Activated CD4-positive, alpha-beta T cell treated with anti-CD3 and anti-CD28 coated beads for 36 hours (primary cell): Measurements from ENCODE around the gene LARP4B. TPM values are rescaled to one million over a fixed set of nuclear protein-coding genes. Genes with fewer than 3 reads are reported as not detected.
"Not testable (repeated sequence)": the region's sequence is repeated elsewhere in the genome, so short reads cannot be mapped to it uniquely, and the experiment has no call there.

Source experiments
- ATAC-seq: fragments of 200-7000 bp; cut with Tn5 transposase; one replicate; pipeline ENCODE4 v1.10.0; 2021; ENCODE audit warnings: mild to moderate bottlenecking, moderate library complexity
- CTCF ChIA-PET: fragments of 350-600 bp; sonication (Branson Sonifier 250); formaldehyde crosslinking; loops from one replicate; lab custom pipeline; 2021; ENCODE audit warnings: antibody characterized with exemption; lab: Charles Lee
- POLR2A ChIA-PET: fragments of 350-600 bp; sonication (Branson Sonifier 250); formaldehyde crosslinking; loops from one replicate; lab custom pipeline; 2021; ENCODE audit warnings: antibody characterized with exemption, inconsistent platforms; lab: Charles Lee
- DNase-seq: peaks from one replicate; pipeline ENCODE4 v3.0.0-alpha.2; 2020
- H3K27ac Mint-ChIP-seq: one replicate; pipeline ENCODE4 v1.8.0; 2021; ENCODE audit warnings: mixed read lengths
- H3K27me3 Mint-ChIP-seq: one replicate; pipeline ENCODE4 v1.8.0; 2021; ENCODE audit warnings: mixed read lengths
- H3K36me3 Mint-ChIP-seq: one replicate; pipeline ENCODE4 v1.8.0; 2021; ENCODE audit warnings: low read depth, mixed read lengths
- H3K4me1 Mint-ChIP-seq: one replicate; pipeline ENCODE4 v1.8.0; 2021; ENCODE audit warnings: mixed read lengths
- H3K4me3 Mint-ChIP-seq: one replicate; pipeline ENCODE4 v1.8.0; 2021; ENCODE audit warnings: mild to moderate bottlenecking, moderate library complexity, mixed read lengths
- H3K9me3 Mint-ChIP-seq: one replicate; pipeline ENCODE4 v1.8.0; 2021; ENCODE audit warnings: low read depth, mixed read lengths
- intact Hi-C, 2 experiments: fragments of 100-400 bp; cut with DNase I in 1 of 2; cut with micrococcal nuclease in 1 of 2; formaldehyde crosslinking; loops; one replicate each; pipeline versions ENCODE4 v1.14.2 to v1.15.1; 2022 to 2024; cut with DNase I, micrococcal nuclease
- total RNA-seq, 2 experiments: library from RNA; stranded (reverse); gene quantifications; one replicate each; pipeline ENCODE4 v1.2.3, GENCODE V29; 2021

LARP4B gene
- total RNA-seq, 2 experiments from 2014 or later = 88.2 to 97.5 TPM

DNA sequence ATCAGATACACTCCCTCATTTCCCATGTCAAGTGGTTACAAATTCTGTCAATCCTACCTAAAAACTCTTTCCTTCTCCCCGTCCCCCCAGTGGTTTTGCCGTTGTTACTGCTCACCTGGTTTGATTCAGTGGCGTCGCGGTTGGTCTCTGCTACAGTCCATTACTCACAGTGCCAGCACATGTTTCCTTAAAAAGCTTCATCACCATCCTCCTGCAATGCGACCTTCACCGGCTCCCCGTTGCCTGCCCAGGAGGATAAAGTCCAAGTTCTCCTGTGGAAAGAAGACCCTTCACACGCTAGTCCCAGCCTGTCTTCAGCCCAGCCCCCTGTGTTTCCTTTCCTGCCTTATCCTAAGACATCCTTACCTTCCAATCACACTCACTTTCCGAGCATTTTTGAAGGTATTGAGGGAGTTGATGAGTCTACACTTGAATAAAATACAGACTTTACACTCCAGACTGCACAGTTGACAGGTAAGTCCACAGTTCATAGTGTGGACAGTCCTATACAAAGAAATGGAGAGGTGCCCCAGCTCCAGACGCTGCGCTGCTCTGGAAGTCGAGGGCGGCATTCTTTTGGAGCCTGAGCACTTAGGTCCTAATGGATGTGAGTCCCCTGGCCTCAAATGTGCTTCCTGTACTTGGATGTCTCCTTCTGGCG lies 3.4 kb upstream of the LARP4B start:
- DNase-seq = no peak
- POLR2A ChIA-PET = no interaction called here
- intact Hi-C loops = no loop called here
- Mint-ChIP-seq H3K4me3 (no peak overlapping the region), H3K27ac (no peak overlapping the region), H3K27me3 (no peaks in the 10 kb centered on the region), H3K36me3 (peaks cover 7% of the 10 kb centered on the region), H3K4me1 (peaks cover 19% of the 10 kb centered on the region), H3K9me3 (no peaks in the 10 kb centered on the region)
- CTCF ChIA-PET = no interaction called here
- ATAC-seq = no peak

GRCh38 chr10:934165-934564 lies 2.7 kb upstream of the LARP4B start:
- H3K4me3 Mint-ChIP-seq, H3K9me3 Mint-ChIP-seq, H3K36me3 Mint-ChIP-seq, H3K27ac Mint-ChIP-seq, DNase-seq, ATAC-seq, intact Hi-C loops, H3K27me3 Mint-ChIP-seq: not testable (repeated sequence)
- peaks cover 21% of the 10 kb centered on the region for H3K4me1 Mint-ChIP-seq
- ChIA-PET POLR2A (interaction anchor here (1.3 kb wide), 1 partner anchor 114 kb away, joined by 3 read pairs; the partner anchor contains the start of gene IDI1), CTCF (interaction anchor here (0.6 kb wide), 1 partner anchor 135 kb away, joined by 3 read pairs; no protein-coding TSS in a partner anchor)

DNA sequence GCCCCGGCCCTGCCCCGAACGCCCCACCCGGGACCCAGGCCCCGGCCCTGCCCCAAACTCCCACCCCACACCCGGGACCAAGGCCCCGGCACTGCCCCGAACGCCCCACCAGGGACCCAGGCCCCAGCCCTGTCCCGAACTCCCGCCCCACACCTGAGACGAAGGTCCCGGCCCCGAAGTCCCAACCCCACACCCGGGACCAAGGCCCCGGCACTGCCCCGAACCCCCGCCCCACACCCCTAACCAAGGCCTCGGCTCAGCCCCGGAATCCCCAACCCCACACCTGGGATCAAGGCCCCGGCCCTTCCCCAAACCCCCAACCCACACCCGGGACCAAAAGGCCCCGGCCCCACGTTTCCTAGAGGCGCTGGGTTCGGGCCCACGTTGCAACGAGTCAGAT lies 1.1 kb upstream of the LARP4B start:
- peak overlapping the region; percentile 57 for H3K4me3 Mint-ChIP-seq
- H3K27ac Mint-ChIP-seq = peak overlapping the region; percentile 85
- peaks cover 15% of the 10 kb centered on the region for H3K36me3 Mint-ChIP-seq
- POLR2A ChIA-PET = interaction anchor here (0.9 kb wide), 1 partner anchor 54 kb away, joined by 3 read pairs; no protein-coding TSS in a partner anchor
- intact Hi-C loops = no loop called here
- H3K27me3 Mint-ChIP-seq = no peaks in the 10 kb centered on the region
- no peak for DNase-seq
- peaks cover 28% of the 10 kb centered on the region for H3K4me1 Mint-ChIP-seq
- ATAC-seq = no peak
- no peaks in the 10 kb centered on the region for H3K9me3 Mint-ChIP-seq
- CTCF ChIA-PET = interaction anchor here (0.8 kb wide), 1 partner anchor 10 kb away, joined by 3 read pairs; no protein-coding TSS in a partner anchor

GRCh38 chr10:930625-931325 lies 730 bp downstream of the LARP4B start:
- Mint-ChIP-seq H3K9me3 (no peaks in the 10 kb centered on the region), H3K4me3 (peak overlapping the region; percentile 82), H3K4me1 (peaks cover 45% of the 10 kb centered on the region), H3K27ac (peak overlapping the region; percentile 85), H3K27me3 (no peaks in the 10 kb centered on the region), H3K36me3 (peaks cover 26% of the 10 kb centered on the region)
- POLR2A ChIA-PET = interaction anchor here (0.6 to 1.0 kb wide), 3 partner anchors 13 to 118 kb away, joined by 4 read pairs; partner anchors contain the start of gene IDI1
- CTCF ChIA-PET = interaction anchor here (1.0 to 1.8 kb wide), 2 partner anchors 12 to 14 kb away, joined by 3 read pairs; no protein-coding TSS in a partner anchor
- ATAC-seq (no peak), DNase-seq (peak; percentile 50)
- intact Hi-C loops = loop anchor here (1.0 to 2.0 kb wide), 6 partner anchors 58 to 795 kb away; partner anchors contain the start of genes GTPBP4 (in 2 of the 2), IDI1 (in 2 of the 2), WDR37 (in 1 of the 2) and ZMYND11 (in 1 of the 2)

DNA sequence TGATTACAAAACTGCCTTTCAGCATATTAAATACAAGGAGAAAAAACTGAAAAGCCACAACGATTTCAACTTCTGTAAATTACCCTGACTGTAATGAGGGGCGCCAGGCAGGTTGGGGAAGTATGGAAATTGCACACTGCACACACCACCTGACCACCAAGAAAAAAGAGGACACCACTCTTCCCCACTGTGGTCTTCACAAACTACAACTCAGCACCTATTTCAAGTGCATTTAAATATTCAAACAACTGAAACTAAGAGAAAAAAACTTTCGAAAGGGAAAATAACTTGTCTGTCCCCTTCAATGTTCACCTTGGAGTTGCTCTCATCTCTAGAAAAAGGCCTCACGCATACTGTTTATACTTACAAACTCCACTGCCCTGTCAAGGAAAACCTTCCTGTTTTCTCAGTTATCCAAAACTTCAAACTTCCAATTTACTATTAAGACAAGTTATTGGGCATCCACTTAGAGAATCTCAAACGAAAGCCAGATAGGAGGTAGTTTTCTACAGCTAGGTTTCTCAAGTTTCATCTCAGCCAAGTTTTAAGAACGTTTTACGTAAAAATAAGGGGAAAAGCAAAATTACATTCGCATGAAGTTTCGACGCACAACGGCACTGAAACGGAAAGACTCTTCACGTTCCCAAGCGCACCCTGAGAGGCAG lies 1.4 kb downstream of the LARP4B start:
- no peaks in the 10 kb centered on the region for H3K27me3 Mint-ChIP-seq
- H3K4me1 Mint-ChIP-seq = peaks cover 46% of the 10 kb centered on the region
- H3K9me3 Mint-ChIP-seq = no peaks in the 10 kb centered on the region
- ChIA-PET CTCF (interaction anchor here (1.8 kb wide), 1 partner anchor 13 kb away, joined by 3 read pairs; no protein-coding TSS in a partner anchor), POLR2A (no interaction called here)
- H3K36me3 Mint-ChIP-seq = peaks cover 26% of the 10 kb centered on the region
- peak overlapping the region; percentile 82 for H3K4me3 Mint-ChIP-seq
- ATAC-seq = no peak
- no peak for DNase-seq
- intact Hi-C loops = loop anchor here in 1 of 2 experiments (2.0 kb wide), 1 partner anchor 119 kb away; the partner anchor contains the start of gene IDI1
- peak overlapping the region; percentile 85 for H3K27ac Mint-ChIP-seq

GRCh38 chr10:927131-927530 lies 4.4 kb downstream of the LARP4B start:
- H3K4me3 Mint-ChIP-seq = no peak overlapping the region
- ATAC-seq (no peak), DNase-seq (no peak)
- peaks cover 63% of the 10 kb centered on the region for H3K4me1 Mint-ChIP-seq
- intact Hi-C loops = no loop called here
- no peak overlapping the region for H3K27ac Mint-ChIP-seq
- no peaks in the 10 kb centered on the region for H3K9me3 Mint-ChIP-seq
- no peaks in the 10 kb centered on the region for H3K27me3 Mint-ChIP-seq
- ChIA-PET CTCF (no interaction called here), POLR2A (interaction anchor here (1.0 kb wide), 1 partner anchor 66 kb away, joined by 3 read pairs; no protein-coding TSS in a partner anchor)
- peaks cover 37% of the 10 kb centered on the region for H3K36me3 Mint-ChIP-seq

- no peak overlapping the region for H3K4me3 Mint-ChIP-seq
- no peaks in the 10 kb centered on the region for H3K27me3 Mint-ChIP-seq
- ChIA-PET POLR2A (no interaction called here), CTCF (no interaction called here)
- no peaks in the 10 kb centered on the region for H3K9me3 Mint-ChIP-seq
- no peak for ATAC-seq
- peaks cover 42% of the 10 kb centered on the region for H3K36me3 Mint-ChIP-seq
- no peak for DNase-seq
- peaks cover 73% of the 10 kb centered on the region for H3K4me1 Mint-ChIP-seq
- intact Hi-C loops = no loop called here
- no peak overlapping the region for H3K27ac Mint-ChIP-seq
Measured at GRCh38 chr10:926075-926698, 5.3 kb downstream of the LARP4B start.

GRCh38 chr10:924524-924859 lies 7.0 kb downstream of the LARP4B start:
- no peak overlapping the region for H3K27ac Mint-ChIP-seq
- no peak for DNase-seq
- intact Hi-C loops = no loop called here
- no peaks in the 10 kb centered on the region for H3K27me3 Mint-ChIP-seq
- H3K4me3 Mint-ChIP-seq = no peak overlapping the region
- H3K9me3 Mint-ChIP-seq = no peaks in the 10 kb centered on the region
- ATAC-seq = no peak
- H3K4me1 Mint-ChIP-seq = peaks cover 64% of the 10 kb centered on the region
- CTCF ChIA-PET = interaction anchor here (0.8 kb wide), 1 partner anchor 147 kb away, joined by 4 read pairs; no protein-coding TSS in a partner anchor
- H3K36me3 Mint-ChIP-seq = peaks cover 36% of the 10 kb centered on the region
- POLR2A ChIA-PET = no interaction called here

GRCh38 chr10:923844-924523 lies 7.5 kb downstream of the LARP4B start:
- no peak overlapping the region for H3K4me3 Mint-ChIP-seq
- no peaks in the 10 kb centered on the region for H3K9me3 Mint-ChIP-seq
- ChIA-PET POLR2A (no interaction called here), CTCF (interaction anchor here (0.8 kb wide), 1 partner anchor 148 kb away, joined by 4 read pairs; no protein-coding TSS in a partner anchor)
- intact Hi-C loops = no loop called here
- peaks cover 59% of the 10 kb centered on the region for H3K4me1 Mint-ChIP-seq
- ATAC-seq = no peak
- H3K36me3 Mint-ChIP-seq = peaks cover 40% of the 10 kb centered on the region
- no peak for DNase-seq
- H3K27ac Mint-ChIP-seq = no peak overlapping the region
- H3K27me3 Mint-ChIP-seq = no peaks in the 10 kb centered on the region

DNA sequence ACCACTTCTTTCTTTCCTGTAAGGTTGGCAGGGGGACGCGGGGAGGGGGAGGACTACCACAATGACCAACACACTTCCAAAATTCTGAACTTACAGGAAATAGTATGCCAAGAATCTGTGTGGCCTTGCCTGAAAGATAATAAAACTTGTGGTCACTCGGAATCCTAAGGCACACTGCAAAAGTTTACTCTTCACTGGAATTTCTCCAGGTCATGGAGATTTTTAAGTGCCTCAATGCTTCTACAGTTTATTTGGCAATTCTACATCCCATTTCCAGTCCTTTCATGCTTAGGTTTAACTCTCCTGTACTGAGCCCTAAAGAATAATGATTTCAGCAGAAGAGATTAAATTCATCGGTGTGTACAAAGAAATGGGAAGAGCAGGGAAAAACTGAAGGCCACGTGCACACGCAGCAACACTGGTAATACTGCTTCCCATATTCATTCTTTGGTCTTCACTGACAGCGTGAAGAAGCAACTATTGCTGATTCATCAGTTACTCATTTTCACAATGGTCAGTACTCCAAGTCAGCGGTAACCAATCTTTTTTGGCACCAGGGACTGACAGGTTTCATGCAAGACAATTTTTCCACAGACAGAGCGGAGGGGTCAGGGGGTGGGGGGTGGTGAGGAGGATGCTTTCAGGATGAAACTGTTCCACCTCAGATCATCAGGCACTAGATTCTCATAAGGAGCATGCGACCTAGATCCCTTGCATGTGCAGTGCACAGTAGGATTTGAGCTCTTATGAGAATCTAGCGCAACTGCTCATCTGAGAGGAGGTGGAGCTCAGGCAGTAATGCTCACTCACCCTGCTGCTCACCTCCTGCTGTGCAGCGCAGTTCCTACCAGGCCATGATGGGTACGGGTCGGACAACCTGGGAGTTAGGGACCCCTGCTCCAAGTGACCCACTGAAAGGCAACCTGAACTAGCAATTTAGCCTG lies 9.8 kb downstream of the LARP4B start:
- Mint-ChIP-seq H3K27me3 (no peaks in the 10 kb centered on the region), H3K4me3 (no peak overlapping the region), H3K36me3 (peaks cover 39% of the 10 kb centered on the region), H3K4me1 (peaks cover 43% of the 10 kb centered on the region), H3K27ac (no peak overlapping the region), H3K9me3 (no peaks in the 10 kb centered on the region)
- DNase-seq = no peak
- intact Hi-C loops = no loop called here
- ChIA-PET CTCF (interaction anchor here (0.6 kb wide), 1 partner anchor 137 kb away, joined by 3 read pairs; no protein-coding TSS in a partner anchor), POLR2A (no interaction called here)
- ATAC-seq = no peak
